DND-41 (cell line): ENCODE results near the gene DLG1.

Source experiments
- ATAC-seq: fragments of 200-7000 bp; cut with Tn5 transposase; 3 replicates; pipeline ENCODE4 v1.9.1; 2021; ENCODE audit warnings: low read depth; ENCODE audit not compliant: insufficient read depth
- DNase-seq: peaks from one replicate; pipeline ENCODE4 v3.0.0-alpha.2; 2020
- H2AFZ ChIP-seq: 2 replicates; pipeline ENCODE4 v1.6.0; 2012; ENCODE audit warnings: low read depth, low read length
- H3K27ac ChIP-seq: 2 replicates; pipeline ENCODE4 v1.5.1; 2012; ENCODE audit warnings: low read length, inconsistent platforms
- H3K27me3 ChIP-seq: fragments of 200-600 bp; sonication (generic); 2 replicates; pipeline ENCODE4 v1.6.0; 2012; ENCODE audit warnings: low read length, mild to moderate bottlenecking, inconsistent platforms; ENCODE audit not compliant: insufficient read depth, poor library complexity
- H3K36me3 ChIP-seq: 2 replicates; pipeline ENCODE4 v1.5.1; 2012; ENCODE audit warnings: low read length, inconsistent platforms; ENCODE audit not compliant: insufficient read depth
- H3K4me1 ChIP-seq: 2 replicates; pipeline ENCODE4 v1.5.1; 2012; ENCODE audit warnings: mild to moderate bottlenecking, low read length; ENCODE audit not compliant: insufficient read depth
- H3K4me2 ChIP-seq: 2 replicates; pipeline ENCODE4 v1.6.0; 2012; ENCODE audit warnings: mild to moderate bottlenecking, moderate library complexity, low read length, inconsistent platforms; ENCODE audit not compliant: insufficient read depth
- H3K4me3 ChIP-seq, 2 experiments: fragments of 200-600 bp in 1 of 2; shearing (Covaris generic) in 1 of 2; 2 replicates each; pipeline ENCODE4 v1.5.1; 2012 to 2016; ENCODE audit warnings: inconsistent platforms in 2 of 2, low read length in 2 of 2, mild to moderate bottlenecking in 2 of 2, low read depth in 1 of 2, moderate library complexity in 1 of 2
- H3K79me2 ChIP-seq: 2 replicates; pipeline ENCODE4 v1.6.0; 2012; ENCODE audit warnings: low read length, inconsistent platforms; ENCODE audit not compliant: insufficient read depth
- H3K9ac ChIP-seq: 2 replicates; pipeline ENCODE4 v1.6.0; 2012; ENCODE audit warnings: low read depth, mild to moderate bottlenecking, inconsistent platforms, low read length, moderate library complexity
- H3K9me3 ChIP-seq: 2 replicates; pipeline ENCODE4 v1.5.1; 2012; ENCODE audit warnings: low read length, moderate library complexity, mild to moderate bottlenecking, inconsistent platforms; ENCODE audit not compliant: insufficient read depth, severe bottlenecking
- H4K20me1 ChIP-seq: 2 replicates; pipeline ENCODE4 v1.6.0; 2012; ENCODE audit warnings: low read length; ENCODE audit not compliant: insufficient read depth
- EZH2 ChIP-seq: IDR thresholded peaks from 3 replicates; pipeline ENCODE4 v1.6.1; 2012; ENCODE audit warnings: borderline replicate concordance, low read depth, mild to moderate bottlenecking, moderate library complexity, low read length, inconsistent platforms; ENCODE audit not compliant: severe bottlenecking
- TF ChIP-seq, protein P1 (sequence below): IDR thresholded peaks from 2 replicates; pipeline ENCODE4 v1.5.1; 2012; ENCODE audit warnings: borderline replicate concordance, low read length, moderate library complexity, mild to moderate bottlenecking; ENCODE audit not compliant: poor library complexity, severe bottlenecking; ENCODE audit errors: extremely low read depth

DLG1 gene

DNA sequence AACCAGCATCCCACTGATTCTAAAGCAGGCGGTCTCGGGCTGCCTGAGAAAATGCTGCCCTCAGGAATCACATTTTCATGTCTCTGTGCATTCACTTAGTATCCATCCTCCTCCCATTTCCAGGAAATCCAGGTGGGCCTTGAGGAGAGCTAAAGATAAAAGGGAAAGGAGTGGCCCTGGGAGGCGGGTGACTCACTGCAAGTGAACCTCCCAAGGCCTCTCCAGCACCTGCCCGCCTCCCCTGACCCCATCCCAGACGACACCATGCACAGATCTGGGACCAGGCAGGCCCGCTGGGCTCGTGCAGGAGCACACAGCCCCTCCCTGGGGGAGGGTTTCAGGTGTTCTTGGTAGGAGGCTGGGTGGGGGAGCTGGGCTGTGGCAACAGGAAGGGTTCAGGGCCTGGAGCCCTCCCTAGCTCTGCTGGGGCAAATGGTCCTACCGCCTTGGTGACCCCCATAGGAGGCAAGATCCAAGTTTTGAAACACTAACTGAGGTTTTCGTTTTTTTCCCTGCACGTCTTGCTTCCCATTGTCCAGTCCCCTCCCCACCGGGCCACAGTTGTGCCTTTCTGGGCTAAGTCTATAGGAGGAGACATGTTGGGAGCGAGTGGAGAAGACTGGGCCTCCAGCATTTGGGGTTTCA, 291.0 kb downstream of the DLG1 start:
- Histone ChIP-seq H3K4me1 (peaks cover 12% of the 10 kb centered on the region), H3K4me3 (no peak overlapping the region), H3K27ac (no peak overlapping the region), H3K27me3 (no peaks in the 10 kb centered on the region), H3K79me2 (no peaks in the 10 kb centered on the region), H2AFZ (no peak overlapping the region), H3K36me3 (no peaks in the 10 kb centered on the region), H4K20me1 (no peaks in the 10 kb centered on the region), H3K9ac (no peak overlapping the region), H3K9me3 (no peaks in the 10 kb centered on the region), H3K4me2 (no peak overlapping the region)
- TF ChIP-seq, protein P1, sequence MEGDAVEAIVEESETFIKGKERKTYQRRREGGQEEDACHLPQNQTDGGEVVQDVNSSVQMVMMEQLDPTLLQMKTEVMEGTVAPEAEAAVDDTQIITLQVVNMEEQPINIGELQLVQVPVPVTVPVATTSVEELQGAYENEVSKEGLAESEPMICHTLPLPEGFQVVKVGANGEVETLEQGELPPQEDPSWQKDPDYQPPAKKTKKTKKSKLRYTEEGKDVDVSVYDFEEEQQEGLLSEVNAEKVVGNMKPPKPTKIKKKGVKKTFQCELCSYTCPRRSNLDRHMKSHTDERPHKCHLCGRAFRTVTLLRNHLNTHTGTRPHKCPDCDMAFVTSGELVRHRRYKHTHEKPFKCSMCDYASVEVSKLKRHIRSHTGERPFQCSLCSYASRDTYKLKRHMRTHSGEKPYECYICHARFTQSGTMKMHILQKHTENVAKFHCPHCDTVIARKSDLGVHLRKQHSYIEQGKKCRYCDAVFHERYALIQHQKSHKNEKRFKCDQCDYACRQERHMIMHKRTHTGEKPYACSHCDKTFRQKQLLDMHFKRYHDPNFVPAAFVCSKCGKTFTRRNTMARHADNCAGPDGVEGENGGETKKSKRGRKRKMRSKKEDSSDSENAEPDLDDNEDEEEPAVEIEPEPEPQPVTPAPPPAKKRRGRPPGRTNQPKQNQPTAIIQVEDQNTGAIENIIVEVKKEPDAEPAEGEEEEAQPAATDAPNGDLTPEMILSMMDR: no peak
- no peak for TF ChIP-seq EZH2
- DNase-seq (no peak), ATAC-seq (no peak)

DNA sequence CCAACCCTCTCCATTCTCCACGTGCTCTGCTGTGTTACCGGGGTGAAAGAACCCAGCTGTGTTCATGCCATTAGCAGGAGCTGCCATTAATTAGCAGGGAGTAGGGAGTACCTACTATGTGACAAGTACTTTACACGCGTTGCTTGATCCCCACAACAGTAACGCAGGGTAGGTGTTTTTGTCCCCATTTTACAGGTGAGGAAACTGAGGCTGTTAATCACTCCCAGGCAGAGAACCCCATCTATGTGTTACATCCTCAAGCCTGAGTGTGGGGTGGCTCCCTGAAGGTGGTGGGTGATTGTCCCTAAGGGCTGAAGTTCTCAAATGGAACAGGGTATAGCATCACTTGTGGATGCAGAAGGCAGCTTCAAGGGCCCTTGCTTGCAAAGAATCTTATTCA, 291.6 kb downstream of the DLG1 start:
- H3K27me3 ChIP-seq: no peaks in the 10 kb centered on the region
- H3K79me2 ChIP-seq: no peaks in the 10 kb centered on the region
- H3K36me3 ChIP-seq: no peaks in the 10 kb centered on the region
- no peak overlapping the region for H3K4me3 ChIP-seq
- ATAC-seq (no peak), DNase-seq (no peak)
- H3K4me1 ChIP-seq: peaks cover 12% of the 10 kb centered on the region
- H4K20me1 ChIP-seq: no peaks in the 10 kb centered on the region
- no peak overlapping the region for H3K4me2 ChIP-seq
- TF ChIP-seq, protein P1: no peak
- TF ChIP-seq EZH2: no peak
- H3K9ac ChIP-seq: no peak overlapping the region
- no peak overlapping the region for H2AFZ ChIP-seq
- H3K9me3 ChIP-seq: no peaks in the 10 kb centered on the region
- no peak overlapping the region for H3K27ac ChIP-seq

DNA sequence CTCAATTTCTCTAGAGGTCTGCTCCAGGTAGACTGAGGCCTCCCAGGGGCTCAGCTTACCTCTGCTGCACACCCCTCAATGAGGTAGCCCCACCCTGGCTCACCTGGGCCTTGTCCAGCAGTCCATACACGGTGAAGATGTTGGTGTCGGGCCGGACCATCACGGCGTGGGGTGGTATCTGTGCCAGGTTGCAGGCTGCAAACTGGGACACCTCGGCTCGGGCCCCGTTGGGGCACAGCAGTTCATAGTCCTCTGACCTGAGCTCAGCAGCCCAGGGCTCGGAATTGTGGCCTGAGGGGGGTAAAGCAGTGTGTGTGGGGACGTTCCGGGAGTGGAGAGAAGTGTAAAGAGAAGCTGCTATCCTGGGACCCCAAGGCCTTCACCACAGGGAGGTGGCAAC, 292.0 kb downstream of the DLG1 start:
- Histone ChIP-seq H3K9ac (no peak overlapping the region), H3K4me1 (peaks cover 12% of the 10 kb centered on the region)

More for the DNA sequence above, 292.0 kb downstream of the DLG1 start:
- no peaks in the 10 kb centered on the region for H4K20me1 ChIP-seq
- DNase-seq (no peak), ATAC-seq (no peak)
- H3K4me3 ChIP-seq: no peak overlapping the region
- no peak overlapping the region for H3K4me2 ChIP-seq
- TF ChIP-seq, protein P1: no peak
- no peak for TF ChIP-seq EZH2
- H3K36me3 ChIP-seq: no peaks in the 10 kb centered on the region
- H3K27me3 ChIP-seq: no peaks in the 10 kb centered on the region
- no peak overlapping the region for H3K27ac ChIP-seq
- no peak overlapping the region for H2AFZ ChIP-seq
- no peaks in the 10 kb centered on the region for H3K9me3 ChIP-seq
- H3K79me2 ChIP-seq: no peaks in the 10 kb centered on the region
